SK-N-SH (cell line): ENCODE results near the gene BUD31. TPM values are rescaled to one million over a fixed set of nuclear protein-coding genes. Genes with fewer than 3 reads are reported as not detected.

Experiments used
- polyA plus RNA-seq, 3 experiments: library from polyadenylated mRNA; depleted of rRNA; stranded (reverse); fragments of >200 nt; gene quantifications; 2 replicates each; pipeline ENCODE4 v1.2.3, GENCODE V29; 2012

Gene BUD31
- polyA plus RNA-seq, 1 of the 3 experiments (the other 2 are of a cell fraction) = 162 TPM

Other genes starting within 250 kb of the BUD31 start
- gene KPNA7, start 200.9 kb upstream of the BUD31 start, polyA plus RNA-seq (2012; rRNA removed) = not detected in 2 replicates
- 0.19 and 0.41 TPM in 2 replicates for gene MYH16, start 136.1 kb upstream of the BUD31 start, polyA plus RNA-seq (2012; rRNA removed)
- 262 and 306 TPM in 2 replicates for gene ARPC1A, start 83.1 kb upstream of the BUD31 start, polyA plus RNA-seq (2012; rRNA removed)
- gene ARPC1B, start 34.2 kb upstream of the BUD31 start, polyA plus RNA-seq (2012; rRNA removed) = 549 and 836 TPM in 2 replicates
- gene PDAP1, start 372 bp upstream of the BUD31 start, polyA plus RNA-seq (2012; rRNA removed) = 296 and 389 TPM in 2 replicates
- 7.4 and 8.2 TPM in 2 replicates for gene PTCD1, start 29.8 kb downstream of the BUD31 start, polyA plus RNA-seq (2012; rRNA removed)
- gene CPSF4, start 30.0 kb downstream of the BUD31 start, polyA plus RNA-seq (2012; rRNA removed) = 101 and 107 TPM in 2 replicates
- 2,495 and 4,591 TPM in 2 replicates for gene ATP5MF, start 57.2 kb downstream of the BUD31 start, polyA plus RNA-seq (2012; rRNA removed)
- gene ZNF789, start 63.9 kb downstream of the BUD31 start, polyA plus RNA-seq (2012; rRNA removed) = 27.7 and 34.5 TPM in 2 replicates
- 19.6 and 19.8 TPM in 2 replicates for gene ZNF394, start 91.3 kb downstream of the BUD31 start, polyA plus RNA-seq (2012; rRNA removed)
- 7.5 and 9.1 TPM in 2 replicates for gene ZKSCAN5, start 95.7 kb downstream of the BUD31 start, polyA plus RNA-seq (2012; rRNA removed)
- 6.2 and 8.2 TPM in 2 replicates for gene FAM200A, start 143.1 kb downstream of the BUD31 start, polyA plus RNA-seq (2012; rRNA removed)
- 113 and 144 TPM in 2 replicates for gene ZNF655, start 149.7 kb downstream of the BUD31 start, polyA plus RNA-seq (2012; rRNA removed)
- 1.5 and 2.2 TPM in 2 replicates for gene TMEM225B, start 189.3 kb downstream of the BUD31 start, polyA plus RNA-seq (2012; rRNA removed)
- 14.9 and 18.7 TPM in 2 replicates for gene ZSCAN25, start 208.0 kb downstream of the BUD31 start, polyA plus RNA-seq (2012; rRNA removed)